Measurements from ENCODE around the gene IGFBPL1. TPM values are rescaled to one million over a fixed set of nuclear protein-coding genes. Genes with fewer than 3 reads are reported as not detected.

The IGFBPL1 gene
- polyA plus RNA-seq, 1 donor (not counting 4 experiments of a cell fraction or from before 2014, with no cell fraction given) = not detected

DNA sequence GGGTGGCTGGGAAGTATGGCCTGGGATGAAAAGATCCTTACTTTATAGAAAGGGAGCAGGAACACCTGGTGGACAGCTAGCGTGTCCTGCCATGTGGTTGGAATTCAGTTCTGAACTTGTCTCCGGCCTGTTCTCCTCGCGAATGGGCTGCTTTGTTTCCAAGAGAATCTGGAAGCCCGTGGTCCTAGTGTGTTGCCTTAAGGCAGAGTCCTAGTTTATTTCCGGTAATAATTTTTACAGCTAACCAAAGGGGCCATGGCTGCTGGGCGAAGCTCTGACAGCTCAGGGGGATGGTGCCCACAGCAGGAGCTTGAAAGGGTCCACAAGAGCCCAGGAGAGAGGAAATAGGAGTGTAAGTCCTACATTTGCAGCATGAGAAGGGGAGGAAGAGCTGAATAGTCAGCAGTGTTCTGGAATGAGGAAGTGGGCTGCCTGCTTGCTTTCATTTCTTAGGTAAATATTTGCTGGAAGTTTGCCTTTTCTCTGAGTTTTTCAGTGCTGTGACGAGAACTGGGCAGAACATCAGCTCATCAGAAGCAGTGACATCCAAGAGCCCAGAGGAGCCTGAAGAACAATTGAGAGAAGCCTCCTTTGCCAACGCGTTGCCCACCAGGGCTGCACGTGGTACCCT, 13.1 kb upstream of the IGFBPL1 start:
- Histone ChIP-seq H3K27me3 (ENCODE audit: control insufficient read depth, extremely low read depth, insufficient read depth, low read length) (no peaks in the 10 kb centered on the region), H3K79me2 (ENCODE audit: control insufficient read depth, insufficient read depth, low read length) (no peaks in the 10 kb centered on the region), H3K9ac (ENCODE audit: control insufficient read depth, extremely low read depth, insufficient read depth, low read length) (no peak overlapping the region), H3K4me1 (ENCODE audit: control insufficient read depth, extremely low read depth, insufficient read depth, low read length) (peaks cover 9% of the 10 kb centered on the region), H3K36me3 (ENCODE audit: control insufficient read depth in 2 of 2, extremely low read depth in 1 of 2, insufficient read depth in 2 of 2, low read length in 2 of 2) (no peaks in the 10 kb centered on the region), H2AFZ (ENCODE audit: control insufficient read depth, low read length) (peak overlapping the region; percentile 84), H3K9me3 (ENCODE audit: control insufficient read depth, low read depth, low read length) (no peaks in the 10 kb centered on the region), H3K27ac (ENCODE audit: control insufficient read depth, insufficient read depth, low read length) (no peak overlapping the region), H3K4me3 (ENCODE audit: control insufficient read depth in 2 of 3, extremely low read depth in 1 of 3, insufficient read depth in 2 of 3, low read depth in 1 of 3, low read length in 3 of 3) (no peak overlapping the region), H3K4me2 (ENCODE audit: control insufficient read depth, extremely low read depth, insufficient read depth, low read depth, low read length) (peak overlapping the region; percentile 26), H4K20me1 (ENCODE audit: control insufficient read depth, extremely low read depth, insufficient read depth, low read length) (peaks cover under 1% of the 10 kb centered on the region), H3K9me1 (ENCODE audit: control insufficient read depth, extremely low read depth, insufficient read depth, low read length) (no peaks in the 10 kb centered on the region)
- TF ChIP-seq EZH2 (IDR thresholded peaks at IDR 0.05; ENCODE audit: low read length) = no peak
- TF ChIP-seq, protein P1, sequence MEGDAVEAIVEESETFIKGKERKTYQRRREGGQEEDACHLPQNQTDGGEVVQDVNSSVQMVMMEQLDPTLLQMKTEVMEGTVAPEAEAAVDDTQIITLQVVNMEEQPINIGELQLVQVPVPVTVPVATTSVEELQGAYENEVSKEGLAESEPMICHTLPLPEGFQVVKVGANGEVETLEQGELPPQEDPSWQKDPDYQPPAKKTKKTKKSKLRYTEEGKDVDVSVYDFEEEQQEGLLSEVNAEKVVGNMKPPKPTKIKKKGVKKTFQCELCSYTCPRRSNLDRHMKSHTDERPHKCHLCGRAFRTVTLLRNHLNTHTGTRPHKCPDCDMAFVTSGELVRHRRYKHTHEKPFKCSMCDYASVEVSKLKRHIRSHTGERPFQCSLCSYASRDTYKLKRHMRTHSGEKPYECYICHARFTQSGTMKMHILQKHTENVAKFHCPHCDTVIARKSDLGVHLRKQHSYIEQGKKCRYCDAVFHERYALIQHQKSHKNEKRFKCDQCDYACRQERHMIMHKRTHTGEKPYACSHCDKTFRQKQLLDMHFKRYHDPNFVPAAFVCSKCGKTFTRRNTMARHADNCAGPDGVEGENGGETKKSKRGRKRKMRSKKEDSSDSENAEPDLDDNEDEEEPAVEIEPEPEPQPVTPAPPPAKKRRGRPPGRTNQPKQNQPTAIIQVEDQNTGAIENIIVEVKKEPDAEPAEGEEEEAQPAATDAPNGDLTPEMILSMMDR (optimal IDR thresholded peaks at IDR 0.05 in 1 of 3, IDR thresholded peaks at IDR 0.05 in 1 of 3, conservative IDR thresholded peaks at IDR 0.05 in 1 of 3; ENCODE audit: extremely low read depth in 1 of 3, insufficient read depth in 2 of 3, low read length in 3 of 3) = no peak
- dilution Hi-C loops (cut with MboI; ENCODE audit: extremely low pct_ligation_motif_present, low sequenced_read_pairs) = no loop called here
- DNase-seq (ENCODE audit: low read depth, low spot score) (no peak), FAIRE-seq (peak; percentile 53)

DNA sequence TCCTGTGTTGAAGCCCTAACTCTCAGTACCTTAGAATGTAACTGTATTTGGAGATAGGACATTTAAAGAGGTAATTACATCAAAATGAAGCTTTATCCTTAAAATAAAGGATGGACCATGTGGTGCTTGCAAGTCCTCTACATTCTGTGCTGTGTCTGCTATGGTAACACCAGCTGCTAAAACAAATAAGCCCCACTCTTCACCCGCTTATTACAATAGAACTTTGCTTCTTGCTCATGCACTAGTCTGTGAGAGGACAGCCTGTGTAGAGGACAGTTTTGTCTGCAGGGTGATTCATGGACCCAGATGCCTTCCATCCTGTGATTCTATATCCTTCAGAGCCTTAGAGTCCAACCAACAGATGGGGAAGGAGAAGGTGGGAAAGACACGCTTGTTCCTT, 12.5 kb upstream of the IGFBPL1 start:
- Histone ChIP-seq H3K9me3 (ENCODE audit: control insufficient read depth, low read depth, low read length) (no peaks in the 10 kb centered on the region), H3K36me3 (ENCODE audit: control insufficient read depth in 2 of 2, extremely low read depth in 1 of 2, insufficient read depth in 2 of 2, low read length in 2 of 2) (no peaks in the 10 kb centered on the region), H3K27ac (ENCODE audit: control insufficient read depth, insufficient read depth, low read length) (no peak overlapping the region), H3K9ac (ENCODE audit: control insufficient read depth, extremely low read depth, insufficient read depth, low read length) (no peak overlapping the region), H3K9me1 (ENCODE audit: control insufficient read depth, extremely low read depth, insufficient read depth, low read length) (no peaks in the 10 kb centered on the region), H3K4me2 (ENCODE audit: control insufficient read depth, extremely low read depth, insufficient read depth, low read depth, low read length) (no peak overlapping the region), H2AFZ (ENCODE audit: control insufficient read depth, low read length) (no peak overlapping the region), H3K79me2 (ENCODE audit: control insufficient read depth, insufficient read depth, low read length) (no peaks in the 10 kb centered on the region), H3K27me3 (ENCODE audit: control insufficient read depth, extremely low read depth, insufficient read depth, low read length) (peaks cover 6% of the 10 kb centered on the region), H4K20me1 (ENCODE audit: control insufficient read depth, extremely low read depth, insufficient read depth, low read length) (peaks cover 3% of the 10 kb centered on the region), H3K4me3 (ENCODE audit: control insufficient read depth in 2 of 3, extremely low read depth in 1 of 3, insufficient read depth in 2 of 3, low read depth in 1 of 3, low read length in 3 of 3) (no peak overlapping the region), H3K4me1 (ENCODE audit: control insufficient read depth, extremely low read depth, insufficient read depth, low read length) (peaks cover 9% of the 10 kb centered on the region)
- dilution Hi-C loops (cut with MboI; ENCODE audit: extremely low pct_ligation_motif_present, low sequenced_read_pairs) = no loop called here
- FAIRE-seq = no peak
- no peak for TF ChIP-seq EZH2 (IDR thresholded peaks at IDR 0.05; ENCODE audit: low read length)
- TF ChIP-seq, protein P1 (optimal IDR thresholded peaks at IDR 0.05 in 1 of 3, IDR thresholded peaks at IDR 0.05 in 1 of 3, conservative IDR thresholded peaks at IDR 0.05 in 1 of 3; ENCODE audit: extremely low read depth in 1 of 3, insufficient read depth in 2 of 3, low read length in 3 of 3) = no peak
- no peak for DNase-seq (ENCODE audit: low read depth, low spot score)

All from keratinocyte (primary cell).